ENCODE data around the gene TMEM161B. TPM values are rescaled to one million over a fixed set of nuclear protein-coding genes. Genes with fewer than 3 reads are reported as not detected.
"Not testable (repeated sequence)": the region's sequence is repeated elsewhere in the genome, so short reads cannot be mapped to it uniquely, and the experiment has no call there.

Gene TMEM161B
- total and polyA plus RNA-seq, 7 donors, result 5.1 to 10.2 (median 6.6) TPM

GRCh38 chr5:88203981-88204750, 64.5 kb downstream of the TMEM161B start:
- intact Hi-C loops (cut with DNase I), result no loop called here
- no peak overlapping the region for H3K4me3 ChIP-seq
- H3K9me3 ChIP-seq, result no peaks in the 10 kb centered on the region
- H3K27ac ChIP-seq, result no peak overlapping the region
- TF ChIP-seq, protein P1, sequence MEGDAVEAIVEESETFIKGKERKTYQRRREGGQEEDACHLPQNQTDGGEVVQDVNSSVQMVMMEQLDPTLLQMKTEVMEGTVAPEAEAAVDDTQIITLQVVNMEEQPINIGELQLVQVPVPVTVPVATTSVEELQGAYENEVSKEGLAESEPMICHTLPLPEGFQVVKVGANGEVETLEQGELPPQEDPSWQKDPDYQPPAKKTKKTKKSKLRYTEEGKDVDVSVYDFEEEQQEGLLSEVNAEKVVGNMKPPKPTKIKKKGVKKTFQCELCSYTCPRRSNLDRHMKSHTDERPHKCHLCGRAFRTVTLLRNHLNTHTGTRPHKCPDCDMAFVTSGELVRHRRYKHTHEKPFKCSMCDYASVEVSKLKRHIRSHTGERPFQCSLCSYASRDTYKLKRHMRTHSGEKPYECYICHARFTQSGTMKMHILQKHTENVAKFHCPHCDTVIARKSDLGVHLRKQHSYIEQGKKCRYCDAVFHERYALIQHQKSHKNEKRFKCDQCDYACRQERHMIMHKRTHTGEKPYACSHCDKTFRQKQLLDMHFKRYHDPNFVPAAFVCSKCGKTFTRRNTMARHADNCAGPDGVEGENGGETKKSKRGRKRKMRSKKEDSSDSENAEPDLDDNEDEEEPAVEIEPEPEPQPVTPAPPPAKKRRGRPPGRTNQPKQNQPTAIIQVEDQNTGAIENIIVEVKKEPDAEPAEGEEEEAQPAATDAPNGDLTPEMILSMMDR (IDR thresholded peaks at IDR 0.05), result no peak
- peaks cover 2 to 60% of the 10 kb centered on the region in 2 donors for H3K36me3 ChIP-seq (ENCODE audit: insufficient read depth in 1 of 2, low read depth in 1 of 2)
- DNase-seq (no peak), ATAC-seq (no peak)
- no peaks in the 10 kb centered on the region for H3K27me3 ChIP-seq (ENCODE audit: insufficient read depth in 3 of 3, low read length in 2 of 3)
- whole genome bisulfite sequencing, 3 donors, result 79 to 83% (median 82%) methylated on average over 5 of the region's 5 CpGs
- H3K4me1 ChIP-seq, result no peaks in the 10 kb centered on the region

DNA sequence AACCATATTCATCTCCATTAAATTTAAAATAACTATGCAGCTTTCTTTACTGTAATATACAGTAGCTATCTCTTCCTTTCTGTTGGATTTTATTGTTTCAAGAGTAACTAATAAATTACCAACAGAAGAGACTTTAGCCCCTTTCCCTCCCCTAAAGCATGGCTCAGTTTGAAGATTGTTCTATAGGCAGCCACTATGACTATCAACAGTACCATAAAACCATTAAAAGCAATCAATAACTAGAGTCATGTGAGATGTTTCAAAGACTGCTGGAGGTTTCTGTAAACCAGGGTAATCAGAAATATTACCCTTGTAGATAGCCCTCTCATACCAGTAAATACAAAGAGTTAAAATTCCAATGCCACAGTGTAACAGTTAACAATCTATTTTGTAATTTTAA, 73.0 kb downstream of the TMEM161B start:
- intact Hi-C loops (cut with DNase I), result no loop called here
- H3K27me3 ChIP-seq (ENCODE audit: insufficient read depth in 3 of 3, low read length in 2 of 3), result no peaks in the 10 kb centered on the region
- peaks cover 2 to 65% of the 10 kb centered on the region in 2 donors for H3K36me3 ChIP-seq (ENCODE audit: insufficient read depth in 1 of 2, low read depth in 1 of 2)

DNA sequence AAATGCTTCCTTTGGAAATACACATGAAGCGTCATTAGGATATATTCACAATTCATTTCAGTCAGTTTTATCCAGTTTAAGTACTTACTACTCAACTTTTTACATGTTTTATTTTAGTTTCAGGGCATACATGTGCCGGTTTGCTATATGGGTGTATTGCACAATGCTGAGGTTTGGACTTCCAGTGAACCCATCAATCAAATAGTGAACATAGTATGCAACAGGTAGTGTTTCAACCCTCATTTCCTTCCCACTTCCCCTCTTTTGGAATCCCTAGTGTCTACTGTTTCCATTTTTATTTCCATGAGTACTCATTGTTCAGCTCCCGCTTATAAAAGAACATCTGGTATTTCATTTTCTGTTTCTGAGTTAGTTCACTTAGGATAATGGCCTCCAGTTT, 74.7 kb downstream of the TMEM161B start:
- DNase-seq (no peak), ATAC-seq (no peak)
- Histone ChIP-seq H3K4me1 (no peaks in the 10 kb centered on the region), H3K27ac (no peak overlapping the region), H3K9me3 (no peaks in the 10 kb centered on the region), H3K4me3 (no peak overlapping the region), H3K27me3 (ENCODE audit: insufficient read depth in 3 of 3, low read length in 2 of 3) (no peaks in the 10 kb centered on the region), H3K36me3 (ENCODE audit: insufficient read depth in 1 of 2, low read depth in 1 of 2) (peaks cover under 1 to 61% of the 10 kb centered on the region in 2 donors)
- intact Hi-C loops (cut with DNase I), result no loop called here
- 87 to 92% (median 92%) methylated on average over 3 of the region's 3 CpGs for WGBS, 3 donors
- TF ChIP-seq, protein P1 (IDR thresholded peaks at IDR 0.05), result no peak

More for the DNA sequence above, 73.0 kb downstream of the TMEM161B start:
- no peak overlapping the region for H3K4me3 ChIP-seq
- TF ChIP-seq, protein P1 (IDR thresholded peaks at IDR 0.05), result no peak
- H3K27ac ChIP-seq, result no peak overlapping the region
- ATAC-seq (no peak), DNase-seq (no peak)
- H3K4me1 ChIP-seq, result no peaks in the 10 kb centered on the region
- H3K9me3 ChIP-seq, result no peaks in the 10 kb centered on the region

GRCh38 chr5:88190106-88190834, 78.4 kb downstream of the TMEM161B start:
- intact Hi-C loops (cut with DNase I), result no loop called here
- Histone ChIP-seq H3K4me1 (no peaks in the 10 kb centered on the region), H3K4me3 (no peak overlapping the region), H3K27ac (no peak overlapping the region), H3K9me3 (peaks cover 5% of the 10 kb centered on the region), H3K27me3 (ENCODE audit: insufficient read depth in 3 of 3, low read length in 2 of 3) (no peaks in the 10 kb centered on the region), H3K36me3 (ENCODE audit: insufficient read depth in 1 of 2, low read depth in 1 of 2) (peaks cover 4 to 45% of the 10 kb centered on the region in 2 donors)
- 92 to 97% (median 95%) methylated on average over 9 of the region's 9 CpGs for WGBS, 3 donors
- DNase-seq (no peak), ATAC-seq (no peak)
- TF ChIP-seq, protein P1 (IDR thresholded peaks at IDR 0.05), result no peak

DNA sequence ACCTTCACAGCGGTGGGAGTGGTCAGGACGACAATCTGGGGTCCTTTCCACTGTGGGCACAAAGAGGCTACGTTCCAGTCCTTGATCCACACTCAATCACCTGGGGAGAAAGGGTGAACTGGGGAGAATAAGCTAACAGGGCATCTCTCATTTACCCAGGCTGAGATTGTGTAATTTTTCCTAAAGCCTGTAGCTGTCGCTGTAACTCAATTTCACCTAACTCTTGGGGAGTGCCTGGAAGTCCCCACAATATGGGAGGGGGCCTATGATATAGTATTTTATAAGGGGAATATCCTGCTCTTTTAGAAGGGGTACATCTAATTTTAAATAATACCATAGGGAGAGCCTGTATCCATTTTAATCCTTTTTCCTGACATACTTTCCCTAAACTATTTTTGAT, 79.2 kb downstream of the TMEM161B start:
- H3K27ac ChIP-seq; DNase-seq; H3K9me3 ChIP-seq; H3K4me3 ChIP-seq; ATAC-seq; H3K4me1 ChIP-seq; intact Hi-C loops (cut with DNase I); H3K27me3 ChIP-seq (ENCODE audit: insufficient read depth in 3 of 3, low read length in 2 of 3): not testable (repeated sequence)
- H3K36me3 ChIP-seq (ENCODE audit: insufficient read depth in 1 of 2, low read depth in 1 of 2), result peaks cover 4 to 44% of the 10 kb centered on the region in 2 donors
- WGBS, 3 donors, result 96 to 99% (median 97%) methylated on average over 4 of the region's 4 CpGs

All from psoas muscle (tissue), 8 donors.